Tibial artery (tissue), 4 donors: ENCODE measurements around the gene SLIT3.

ENCODE experiments used
- DNase-seq, 2 donors: peaks; one replicate each; pipeline ENCODE4 v3.0.0-alpha.2; 2019
- H3K27ac ChIP-seq, 2 donors: fragments of 200-600 bp; sonication (generic) in 1 of 2; 1 replicate in 1 of 2; 2 replicates in 1 of 2; pipeline ENCODE4 v1.5.1; 2018 to 2019; ENCODE audit warnings: mild to moderate bottlenecking in 1 of 2
- H3K27me3 ChIP-seq, 2 donors: fragments of 200-600 bp; sonication (generic) in 1 of 2; one replicate each; pipeline versions ENCODE4 v1.5.1 to v1.6.0; 2016 to 2019
- H3K36me3 ChIP-seq, 3 donors: fragments of 200-600 bp; sonication (generic) in 2 of 3; one replicate each; pipeline ENCODE4 v1.5.1; 2016 to 2019; ENCODE audit warnings: mild to moderate bottlenecking in 2 of 3
- H3K4me1 ChIP-seq, 4 donors: fragments of 200-600 bp; sonication (generic) in 2 of 4; 1 replicate in 3 of 4; 2 replicates in 1 of 4; pipeline ENCODE4 v1.5.1; 2016 to 2019
- H3K4me3 ChIP-seq, 2 donors: fragments of 200-600 bp; sonication (generic) in 1 of 2; 1 replicate in 1 of 2; 2 replicates in 1 of 2; pipeline ENCODE4 v1.5.1; 2018 to 2019; ENCODE audit warnings: mild to moderate bottlenecking in 2 of 2
- H3K9me3 ChIP-seq, 3 donors: fragments of 200-600 bp; sonication (generic) in 1 of 3; one replicate each; pipeline ENCODE4 v1.5.1; 2016 to 2019
- intact Hi-C: fragments of 100-400 bp; cut with DNase I; formaldehyde crosslinking; loops from one replicate; pipeline ENCODE4 v1.15.0; 2023; ENCODE audit warnings: low total_unique reads
- TF ChIP-seq, protein P1 (sequence below), 2 experiments: fragments of 200-600 bp in 1 of 2; fragments of 450-650 bp in 1 of 2; IDR thresholded peaks; one replicate each; pipeline ENCODE4 v1.5.1; 2017 to 2019; ENCODE audit warnings: antibody characterized with exemption in 2 of 2, mild to moderate bottlenecking in 1 of 2, moderate library complexity in 1 of 2

The SLIT3 gene

DNA sequence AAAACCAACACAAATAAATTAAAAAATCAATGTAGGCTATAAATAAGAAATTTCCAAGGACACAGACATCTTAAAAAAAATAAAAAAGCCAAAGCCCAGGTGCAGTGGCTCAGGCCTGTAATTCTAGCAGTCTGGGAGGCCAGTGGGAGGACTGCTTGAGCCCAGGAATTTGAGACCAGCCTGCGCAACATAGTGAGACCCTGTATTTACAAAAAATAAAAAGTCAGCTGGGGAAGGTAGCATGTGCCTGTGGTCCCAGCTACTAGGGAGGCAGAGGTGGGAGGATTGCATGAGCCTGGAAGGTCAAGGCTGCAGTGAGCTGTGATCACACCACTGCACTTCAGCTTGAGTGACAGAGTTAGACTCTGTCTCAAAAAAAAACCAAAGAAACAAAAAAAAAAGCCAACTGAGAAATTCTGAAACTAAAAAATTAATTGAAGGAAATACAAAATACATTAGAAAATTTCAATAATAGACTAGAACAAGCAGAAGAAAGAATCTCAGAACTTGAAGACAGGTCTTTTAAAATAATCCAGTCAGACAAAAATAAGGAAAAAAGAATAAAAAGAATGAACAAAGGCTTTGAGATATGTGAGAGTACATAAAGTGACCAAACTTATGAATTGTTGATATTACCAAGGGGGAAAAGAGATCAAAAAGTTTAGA, 572.3 kb downstream of the SLIT3 start:
- no peak for DNase-seq
- TF ChIP-seq, protein P1, sequence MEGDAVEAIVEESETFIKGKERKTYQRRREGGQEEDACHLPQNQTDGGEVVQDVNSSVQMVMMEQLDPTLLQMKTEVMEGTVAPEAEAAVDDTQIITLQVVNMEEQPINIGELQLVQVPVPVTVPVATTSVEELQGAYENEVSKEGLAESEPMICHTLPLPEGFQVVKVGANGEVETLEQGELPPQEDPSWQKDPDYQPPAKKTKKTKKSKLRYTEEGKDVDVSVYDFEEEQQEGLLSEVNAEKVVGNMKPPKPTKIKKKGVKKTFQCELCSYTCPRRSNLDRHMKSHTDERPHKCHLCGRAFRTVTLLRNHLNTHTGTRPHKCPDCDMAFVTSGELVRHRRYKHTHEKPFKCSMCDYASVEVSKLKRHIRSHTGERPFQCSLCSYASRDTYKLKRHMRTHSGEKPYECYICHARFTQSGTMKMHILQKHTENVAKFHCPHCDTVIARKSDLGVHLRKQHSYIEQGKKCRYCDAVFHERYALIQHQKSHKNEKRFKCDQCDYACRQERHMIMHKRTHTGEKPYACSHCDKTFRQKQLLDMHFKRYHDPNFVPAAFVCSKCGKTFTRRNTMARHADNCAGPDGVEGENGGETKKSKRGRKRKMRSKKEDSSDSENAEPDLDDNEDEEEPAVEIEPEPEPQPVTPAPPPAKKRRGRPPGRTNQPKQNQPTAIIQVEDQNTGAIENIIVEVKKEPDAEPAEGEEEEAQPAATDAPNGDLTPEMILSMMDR (IDR thresholded peaks at IDR 0.05), result no peak
- peaks cover 0 to 6% (median 0%) of the 10 kb centered on the region in 3 donors for H3K36me3 ChIP-seq

DNA sequence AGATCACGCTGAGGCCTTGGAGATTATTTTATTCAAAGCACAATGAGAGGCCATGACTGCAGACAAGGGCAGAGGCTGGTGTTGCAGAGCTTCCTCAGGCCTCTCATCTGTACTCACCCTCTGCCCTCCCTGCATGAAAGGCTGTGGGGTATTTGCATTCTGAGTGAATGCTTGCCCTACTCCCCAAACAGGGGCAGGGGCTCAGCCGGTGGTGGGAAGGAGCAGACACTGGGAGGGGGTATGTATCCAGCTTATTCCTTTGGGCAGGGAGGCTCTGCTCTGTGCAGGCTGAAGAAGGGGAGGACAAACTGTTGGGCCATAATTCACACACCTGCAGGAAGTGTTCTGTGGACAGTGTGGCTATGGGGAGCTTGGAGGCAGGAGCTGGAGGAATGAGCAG, 573.4 kb downstream of the SLIT3 start:
- peaks cover 0 to 16% (median 3%) of the 10 kb centered on the region in 3 donors for H3K36me3 ChIP-seq
- no peak overlapping the region for H3K27ac ChIP-seq
- intact Hi-C loops, result no loop called here
- no peaks in the 10 kb centered on the region for H3K27me3 ChIP-seq
- H3K4me3 ChIP-seq, result no peak overlapping the region
- peaks cover 0 to 6% (median 0%) of the 10 kb centered on the region in 4 donors for H3K4me1 ChIP-seq
- no peak for DNase-seq
- H3K9me3 ChIP-seq, result peaks cover 0 to 6% (median 5%) of the 10 kb centered on the region in 3 donors
- TF ChIP-seq, protein P1 (IDR thresholded peaks at IDR 0.05), result no peak

More for the DNA sequence above, 572.3 kb downstream of the SLIT3 start:
- Histone ChIP-seq H3K9me3 (peaks cover 0 to 6% (median 5%) of the 10 kb centered on the region in 3 donors), H3K4me1 (peaks cover 0 to 12% (median 0%) of the 10 kb centered on the region in 4 donors), H3K4me3 (no peak overlapping the region), H3K27me3 (no peaks in the 10 kb centered on the region), H3K27ac (no peak overlapping the region)
- intact Hi-C loops, result no loop called here

DNA sequence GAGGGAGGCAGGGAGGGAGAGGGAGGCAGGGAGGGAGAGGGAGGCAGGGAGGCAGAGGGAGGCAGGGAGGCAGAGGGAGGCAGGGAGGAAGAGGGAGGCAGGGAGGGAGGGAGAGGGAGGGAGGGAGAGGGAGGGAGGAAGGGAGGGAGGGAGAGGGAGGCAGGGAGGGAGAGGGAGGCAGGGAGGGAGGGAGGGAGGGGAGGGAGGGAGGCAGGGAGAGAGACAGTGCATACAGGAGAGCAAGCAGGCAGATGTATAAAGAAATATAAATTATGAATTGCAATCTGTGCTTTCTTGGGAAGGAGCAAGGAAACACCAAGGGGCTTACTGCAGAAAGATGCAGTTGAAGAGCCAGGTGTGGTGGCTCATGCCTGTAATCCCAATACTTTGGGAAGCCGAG, 574.6 kb downstream of the SLIT3 start:
- no peak overlapping the region for H3K27ac ChIP-seq
- no peaks in the 10 kb centered on the region for H3K27me3 ChIP-seq
- H3K36me3 ChIP-seq, result peaks cover 3 to 28% (median 15%) of the 10 kb centered on the region in 3 donors
- TF ChIP-seq, protein P1 (IDR thresholded peaks at IDR 0.05), result no peak
- intact Hi-C loops, result no loop called here
- DNase-seq, result no peak
- peaks cover 0 to 6% (median 5%) of the 10 kb centered on the region in 3 donors for H3K9me3 ChIP-seq
- no peak overlapping the region for H3K4me3 ChIP-seq
- no peaks in the 10 kb centered on the region for H3K4me1 ChIP-seq

DNA sequence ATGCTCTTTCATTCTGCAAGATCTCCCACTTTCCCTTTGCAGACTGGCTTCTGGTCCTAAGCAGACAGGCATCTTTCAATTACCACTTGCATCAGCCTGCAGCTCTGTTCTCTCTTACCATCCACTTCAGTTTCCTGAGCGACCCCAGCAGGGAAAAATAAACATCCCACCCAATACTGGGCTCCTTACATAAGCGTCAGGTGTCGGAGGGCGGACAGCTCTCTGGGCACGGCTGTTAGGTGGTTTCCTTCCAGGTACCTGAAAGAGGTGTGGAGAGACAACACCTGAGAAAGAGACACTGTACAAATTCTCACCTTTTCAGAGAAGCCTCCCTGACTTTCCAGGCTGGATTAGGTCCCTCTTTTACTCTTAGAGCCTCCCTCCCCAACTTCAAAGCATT, 576.7 kb downstream of the SLIT3 start:
- TF ChIP-seq, protein P1 (IDR thresholded peaks at IDR 0.05), result no peak
- intact Hi-C loops, result no loop called here
- Histone ChIP-seq H3K4me1 (no peaks in the 10 kb centered on the region), H3K4me3 (no peak overlapping the region), H3K36me3 (peaks cover 9 to 30% (median 21%) of the 10 kb centered on the region in 3 donors), H3K27ac (no peak overlapping the region), H3K9me3 (peaks cover 0 to 6% (median 5%) of the 10 kb centered on the region in 3 donors), H3K27me3 (no peaks in the 10 kb centered on the region)
- DNase-seq, result no peak

DNA sequence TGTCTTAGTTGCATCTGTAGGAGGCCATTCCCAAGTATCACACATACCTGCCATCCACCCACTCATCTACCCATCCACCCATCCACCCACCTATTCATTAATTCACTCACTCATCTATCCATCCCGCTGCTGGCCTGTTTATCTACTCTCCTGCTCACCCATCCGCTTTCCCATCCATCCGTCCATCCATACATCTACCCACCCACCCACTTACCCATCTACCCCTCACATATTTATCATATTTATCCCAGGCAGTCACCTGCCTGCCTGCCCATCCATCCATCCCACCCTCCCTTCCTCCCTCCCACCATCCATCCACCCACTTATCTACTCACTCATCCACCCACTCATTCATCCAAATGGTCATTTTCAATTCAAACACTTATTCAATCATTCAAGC, 577.9 kb downstream of the SLIT3 start:
- no peak for DNase-seq
- Histone ChIP-seq H3K27ac (no peak overlapping the region), H3K36me3 (peaks cover 9 to 30% (median 21%) of the 10 kb centered on the region in 3 donors), H3K27me3 (no peaks in the 10 kb centered on the region), H3K4me3 (no peak overlapping the region), H3K9me3 (no peaks in the 10 kb centered on the region), H3K4me1 (no peaks in the 10 kb centered on the region)
- TF ChIP-seq, protein P1 (IDR thresholded peaks at IDR 0.05), result no peak
- intact Hi-C loops, result no loop called here
